Measurements from ENCODE around the gene OR5B12. TPM values are rescaled to one million over a fixed set of nuclear protein-coding genes. Genes with fewer than 3 reads are reported as not detected.

OR5B12 gene
- total RNA-seq, 1 experiment from 2014 or later: not detected

DNA sequence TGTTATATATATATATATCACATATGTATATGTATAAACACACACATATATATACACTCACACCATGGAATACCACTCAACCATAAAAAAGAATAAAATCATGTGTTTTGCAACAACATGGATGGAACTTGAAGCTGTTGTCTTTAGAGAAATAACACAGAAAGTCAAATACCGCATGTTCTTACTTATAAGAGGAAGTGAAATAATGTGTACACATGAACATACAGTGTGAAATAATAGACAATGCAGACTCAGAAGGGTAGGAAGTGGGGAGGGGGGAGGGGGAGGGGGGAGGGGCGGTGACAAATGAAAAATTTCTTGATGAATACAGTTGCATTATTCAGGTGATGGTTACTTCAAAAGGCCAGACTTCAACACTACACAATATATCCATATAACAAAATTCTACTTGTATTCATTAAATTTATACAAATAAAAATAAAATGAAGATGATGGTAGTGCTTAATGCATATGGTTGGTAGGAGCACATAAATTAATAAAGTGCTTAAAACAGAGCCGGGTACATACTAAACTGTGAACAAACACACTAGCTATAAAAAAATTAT lies 8.3 kb downstream of the OR5B12 start:
- ATAC-seq: no peak
- no peak overlapping the region for H3K27ac ChIP-seq (ENCODE audit: low read length)
- in situ Hi-C loops (cut with HindIII; ENCODE audit: low pct_unique_long_range_greater_than_20kb, low sequenced_read_pairs) (no loop called here), intact Hi-C loops (cut with micrococcal nuclease; ENCODE audit: unreplicated experiment) (no loop called here)
- H3K9me3 ChIP-seq (ENCODE audit: control insufficient read depth, insufficient read depth, low read depth, low read length): no peaks in the 10 kb centered on the region
- no peaks in the 10 kb centered on the region for H3K36me3 ChIP-seq (ENCODE audit: control insufficient read depth, insufficient read depth, low read length)
- BruUV-seq (replicated peaks): no TSS peak
- H3K27me3 ChIP-seq (ENCODE audit: control insufficient read depth, insufficient read depth, low read length): no peaks in the 10 kb centered on the region
- TF ChIP-seq, protein P1, sequence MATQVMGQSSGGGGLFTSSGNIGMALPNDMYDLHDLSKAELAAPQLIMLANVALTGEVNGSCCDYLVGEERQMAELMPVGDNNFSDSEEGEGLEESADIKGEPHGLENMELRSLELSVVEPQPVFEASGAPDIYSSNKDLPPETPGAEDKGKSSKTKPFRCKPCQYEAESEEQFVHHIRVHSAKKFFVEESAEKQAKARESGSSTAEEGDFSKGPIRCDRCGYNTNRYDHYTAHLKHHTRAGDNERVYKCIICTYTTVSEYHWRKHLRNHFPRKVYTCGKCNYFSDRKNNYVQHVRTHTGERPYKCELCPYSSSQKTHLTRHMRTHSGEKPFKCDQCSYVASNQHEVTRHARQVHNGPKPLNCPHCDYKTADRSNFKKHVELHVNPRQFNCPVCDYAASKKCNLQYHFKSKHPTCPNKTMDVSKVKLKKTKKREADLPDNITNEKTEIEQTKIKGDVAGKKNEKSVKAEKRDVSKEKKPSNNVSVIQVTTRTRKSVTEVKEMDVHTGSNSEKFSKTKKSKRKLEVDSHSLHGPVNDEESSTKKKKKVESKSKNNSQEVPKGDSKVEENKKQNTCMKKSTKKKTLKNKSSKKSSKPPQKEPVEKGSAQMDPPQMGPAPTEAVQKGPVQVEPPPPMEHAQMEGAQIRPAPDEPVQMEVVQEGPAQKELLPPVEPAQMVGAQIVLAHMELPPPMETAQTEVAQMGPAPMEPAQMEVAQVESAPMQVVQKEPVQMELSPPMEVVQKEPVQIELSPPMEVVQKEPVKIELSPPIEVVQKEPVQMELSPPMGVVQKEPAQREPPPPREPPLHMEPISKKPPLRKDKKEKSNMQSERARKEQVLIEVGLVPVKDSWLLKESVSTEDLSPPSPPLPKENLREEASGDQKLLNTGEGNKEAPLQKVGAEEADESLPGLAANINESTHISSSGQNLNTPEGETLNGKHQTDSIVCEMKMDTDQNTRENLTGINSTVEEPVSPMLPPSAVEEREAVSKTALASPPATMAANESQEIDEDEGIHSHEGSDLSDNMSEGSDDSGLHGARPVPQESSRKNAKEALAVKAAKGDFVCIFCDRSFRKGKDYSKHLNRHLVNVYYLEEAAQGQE (IDR thresholded peaks at IDR 0.05; ENCODE audit: insufficient read depth in 1 of 2, low read depth in 2 of 2, low read length in 1 of 2): no peak
- no peak for TF ChIP-seq SIN3A (IDR thresholded peaks at IDR 0.05; ENCODE audit: borderline replicate concordance, insufficient read depth, low read depth, low read length)
- TF ChIP-seq, protein P2, sequence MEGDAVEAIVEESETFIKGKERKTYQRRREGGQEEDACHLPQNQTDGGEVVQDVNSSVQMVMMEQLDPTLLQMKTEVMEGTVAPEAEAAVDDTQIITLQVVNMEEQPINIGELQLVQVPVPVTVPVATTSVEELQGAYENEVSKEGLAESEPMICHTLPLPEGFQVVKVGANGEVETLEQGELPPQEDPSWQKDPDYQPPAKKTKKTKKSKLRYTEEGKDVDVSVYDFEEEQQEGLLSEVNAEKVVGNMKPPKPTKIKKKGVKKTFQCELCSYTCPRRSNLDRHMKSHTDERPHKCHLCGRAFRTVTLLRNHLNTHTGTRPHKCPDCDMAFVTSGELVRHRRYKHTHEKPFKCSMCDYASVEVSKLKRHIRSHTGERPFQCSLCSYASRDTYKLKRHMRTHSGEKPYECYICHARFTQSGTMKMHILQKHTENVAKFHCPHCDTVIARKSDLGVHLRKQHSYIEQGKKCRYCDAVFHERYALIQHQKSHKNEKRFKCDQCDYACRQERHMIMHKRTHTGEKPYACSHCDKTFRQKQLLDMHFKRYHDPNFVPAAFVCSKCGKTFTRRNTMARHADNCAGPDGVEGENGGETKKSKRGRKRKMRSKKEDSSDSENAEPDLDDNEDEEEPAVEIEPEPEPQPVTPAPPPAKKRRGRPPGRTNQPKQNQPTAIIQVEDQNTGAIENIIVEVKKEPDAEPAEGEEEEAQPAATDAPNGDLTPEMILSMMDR (IDR thresholded peaks at IDR 0.05): no peak
- TF ChIP-seq POLR2AphosphoS5 (IDR thresholded peaks at IDR 0.05; ENCODE audit: low read depth, low read length): no peak
- TF ChIP-seq TCF7L2 (IDR thresholded peaks at IDR 0.05; ENCODE audit: low read depth, low read length): no peak
- no peak overlapping the region for H3K4me3 ChIP-seq (ENCODE audit: low read depth in 2 of 2, low read length in 2 of 2)
- DNase-seq (ENCODE audit: low read depth, low spot score): no peak
- ChIA-PET POLR2A (no interaction called here), CTCF (no interaction called here)
- H3K4me1 ChIP-seq (ENCODE audit: control insufficient read depth, insufficient read depth, low read length): no peaks in the 10 kb centered on the region

DNA sequence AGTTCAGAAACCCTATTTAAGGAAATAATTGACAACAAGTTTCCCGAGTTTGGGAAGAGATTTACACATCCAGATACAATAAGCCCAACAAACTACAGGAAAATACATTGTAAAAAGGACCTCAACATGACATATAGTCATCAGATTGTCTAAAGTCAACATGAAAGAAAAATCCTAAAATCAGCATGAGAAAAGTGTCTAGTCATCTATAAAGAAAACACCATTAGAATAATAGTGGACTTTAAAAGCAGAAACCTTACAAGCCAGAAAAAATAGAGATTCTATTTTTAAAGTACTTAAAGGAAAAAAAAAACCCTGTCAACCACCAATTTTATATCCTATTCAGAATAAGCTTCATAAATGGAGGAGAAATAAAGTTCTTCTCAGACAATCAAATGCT lies 12.8 kb downstream of the OR5B12 start:
- no peak for ATAC-seq
- H3K9me3 ChIP-seq (ENCODE audit: control insufficient read depth, insufficient read depth, low read depth, low read length): no peaks in the 10 kb centered on the region
- TF ChIP-seq POLR2AphosphoS5 (IDR thresholded peaks at IDR 0.05; ENCODE audit: low read depth, low read length) (no peak), TCF7L2 (IDR thresholded peaks at IDR 0.05; ENCODE audit: low read depth, low read length) (no peak), SIN3A (IDR thresholded peaks at IDR 0.05; ENCODE audit: borderline replicate concordance, insufficient read depth, low read depth, low read length) (no peak)
- TF ChIP-seq, protein P2 (IDR thresholded peaks at IDR 0.05): no peak
- TF ChIP-seq, protein P1 (IDR thresholded peaks at IDR 0.05; ENCODE audit: insufficient read depth in 1 of 2, low read depth in 2 of 2, low read length in 1 of 2): no peak
- no peak overlapping the region for H3K27ac ChIP-seq (ENCODE audit: low read length)
- no peak overlapping the region for H3K4me3 ChIP-seq (ENCODE audit: low read depth in 2 of 2, low read length in 2 of 2)
- no peaks in the 10 kb centered on the region for H3K27me3 ChIP-seq (ENCODE audit: control insufficient read depth, insufficient read depth, low read length)
- no TSS peak for BruUV-seq (replicated peaks)
- POLR2A ChIA-PET: no interaction called here
- in situ Hi-C loops (cut with HindIII; ENCODE audit: low pct_unique_long_range_greater_than_20kb, low sequenced_read_pairs): no loop called here
- no peak for DNase-seq (ENCODE audit: low read depth, low spot score)
- H3K4me1 ChIP-seq (ENCODE audit: control insufficient read depth, insufficient read depth, low read length): no peaks in the 10 kb centered on the region
- H3K36me3 ChIP-seq (ENCODE audit: control insufficient read depth, insufficient read depth, low read length): no peaks in the 10 kb centered on the region
- CTCF ChIA-PET: no interaction called here
- intact Hi-C loops (cut with micrococcal nuclease; ENCODE audit: unreplicated experiment): no loop called here

Data from Panc1 (cell line).